NCI-H146 treated with DMSO at 0.1 percent for 48 hours (cell line): ENCODE measurements around the gene BCKDHA.
A peak's percentile ranks its signal among the peaks of the same experiment; 100 is the strongest.

ENCODE experiments used
- DNase-seq: peaks from one replicate; lab custom pipeline; 2025; ENCODE audit not compliant: unreplicated experiment; lab: John Stamatoyannopoulos, UW

The BCKDHA gene

GRCh38 chr19:41397086-41398049 lies at the start of gene BCKDHA, which contains the start of gene EXOSC5:
Gene BCKDHA, plus strand, starts transcription at chr19:41397818. Its CDS starts 10 bp downstream, at chr19:41397828.
Gene EXOSC5, minus strand, starts transcription at chr19:41397359. Its CDS starts 31 bp downstream, at chr19:41397328.
- peak; percentile 100 for DNase-seq

- no peak for DNase-seq
Observed at GRCh38 chr19:41350735-41351338, 46.8 kb upstream of the BCKDHA start.

GRCh38 chr19:41351339-41352245 lies 46.0 kb upstream of the BCKDHA start:
- no peak for DNase-seq

DNA sequence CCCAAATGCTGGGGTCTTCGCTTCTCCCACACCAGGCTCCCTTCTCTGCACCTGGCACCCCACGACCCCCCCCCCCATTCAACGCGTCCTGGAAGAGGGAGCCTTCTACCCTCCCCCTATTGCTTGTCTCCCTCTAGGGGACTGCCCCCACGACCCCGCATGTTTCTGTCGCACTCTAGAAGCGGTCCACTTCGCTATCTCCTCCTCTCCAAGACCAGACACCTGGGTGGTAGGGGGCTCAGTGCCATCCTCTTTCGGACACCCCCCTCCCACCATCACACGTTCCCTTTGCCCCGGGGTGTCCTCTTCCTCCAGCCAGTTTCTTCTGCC lies 45.4 kb upstream of the BCKDHA start:
- no peak for DNase-seq

- peak; percentile 41 for DNase-seq
Observed at GRCh38 chr19:41352609-41353465, 44.8 kb upstream of the BCKDHA start.

DNA sequence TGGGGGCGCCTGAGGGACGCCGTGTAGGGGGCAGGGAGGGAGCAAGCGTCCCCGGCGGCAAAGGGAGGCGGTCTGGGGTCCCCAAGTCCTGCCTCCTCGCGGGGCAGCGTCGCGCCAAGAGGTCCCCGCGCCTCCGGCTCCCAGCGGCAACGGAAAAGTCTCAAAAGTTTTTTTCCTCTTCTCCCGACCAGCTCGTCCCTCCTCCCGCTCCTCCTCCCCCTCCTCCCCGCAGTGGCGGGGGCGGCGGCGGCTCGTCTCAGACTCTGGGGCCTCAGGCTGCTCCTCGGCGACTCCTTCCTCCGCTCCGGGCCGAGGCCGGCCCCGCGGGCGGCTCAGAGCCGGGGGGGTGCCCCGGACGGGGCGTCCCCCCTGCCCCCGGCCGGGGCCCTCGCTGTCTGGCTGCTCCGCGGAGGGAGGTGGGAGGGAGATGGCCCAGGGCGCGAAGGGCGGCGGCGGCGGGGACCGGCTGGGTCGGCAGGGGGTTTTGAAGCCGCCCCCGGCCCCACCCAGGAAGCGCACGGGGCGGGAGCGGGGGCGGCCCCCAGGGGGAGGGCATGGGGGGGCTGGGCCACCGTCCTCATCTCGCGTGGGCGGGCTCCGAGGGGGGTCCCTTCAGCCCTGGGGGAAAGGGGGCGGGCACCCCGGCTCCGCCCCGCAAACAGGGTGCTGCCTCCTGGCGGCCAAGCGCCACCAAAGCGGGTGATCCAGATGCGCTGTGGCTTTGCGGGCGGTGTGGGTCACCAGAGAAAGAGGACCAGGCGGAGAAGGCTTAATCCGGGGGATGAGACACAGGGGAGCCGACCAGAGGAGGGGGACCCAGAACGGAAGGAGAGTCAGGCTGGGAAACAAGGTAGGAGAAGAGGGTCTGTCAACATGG lies 43.9 kb upstream of the BCKDHA start, which contains the start of gene TGFB1:
Gene TGFB1 (minus strand): TSS at position 457 of the 877 bp plus-strand sequence. CDS start 878 bp downstream, outside the sequence.
- no peak for DNase-seq

DNA sequence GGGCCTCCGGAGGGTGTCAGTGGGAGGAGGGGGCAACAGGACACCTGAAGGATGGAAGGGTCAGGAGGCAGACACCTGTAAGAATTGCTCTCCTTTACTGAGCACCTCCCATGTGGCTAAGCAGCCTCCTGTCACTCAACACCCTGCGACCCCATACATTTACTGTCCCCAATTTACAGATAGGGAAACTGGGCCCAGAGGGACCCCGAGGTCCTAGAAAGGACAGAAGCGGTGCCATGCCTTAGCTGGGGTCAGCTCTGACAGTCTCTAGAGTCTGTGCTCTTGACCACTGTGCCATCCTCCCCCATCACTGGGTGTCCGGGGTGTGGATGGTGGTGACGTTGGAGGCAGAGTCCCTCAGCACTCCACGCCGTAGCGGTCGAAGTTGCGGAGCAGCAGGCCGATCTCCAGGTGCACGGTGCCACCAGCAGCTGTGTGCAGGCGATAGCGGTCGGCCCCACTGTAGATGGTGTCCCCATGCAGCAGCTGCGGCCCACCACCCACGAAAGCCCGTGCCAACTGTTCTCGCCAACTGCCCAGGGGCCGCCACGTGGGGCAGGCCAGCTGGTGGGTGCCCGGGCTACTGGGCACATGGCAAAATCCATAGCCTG lies 43.2 kb upstream of the BCKDHA start:
- no peak for DNase-seq

DNA sequence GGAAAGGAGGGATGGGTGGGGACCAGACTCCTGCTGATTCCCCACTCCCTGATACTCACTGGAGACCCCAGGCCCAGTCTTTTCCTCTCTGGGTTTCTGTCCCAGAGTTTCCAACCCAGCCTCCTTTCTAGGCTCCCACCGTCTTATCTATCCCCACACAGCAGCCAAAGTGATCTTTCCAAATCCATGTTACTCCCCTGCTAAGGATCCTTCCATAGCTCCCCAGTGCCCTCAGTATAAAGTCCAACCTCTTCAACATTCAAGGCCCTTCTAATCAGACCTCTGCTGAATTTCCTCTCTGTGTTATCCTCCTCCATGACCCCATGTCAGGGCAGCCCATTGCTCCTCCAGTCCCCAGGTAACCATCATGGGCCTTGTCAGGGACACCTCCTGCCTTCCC lies 42.6 kb upstream of the BCKDHA start:
- no peak for DNase-seq

- no peak for DNase-seq
Observed at GRCh38 chr19:41355802-41356201, 41.8 kb upstream of the BCKDHA start.

GRCh38 chr19:41356984-41357739 lies 40.5 kb upstream of the BCKDHA start:
- DNase-seq: no peak

DNA sequence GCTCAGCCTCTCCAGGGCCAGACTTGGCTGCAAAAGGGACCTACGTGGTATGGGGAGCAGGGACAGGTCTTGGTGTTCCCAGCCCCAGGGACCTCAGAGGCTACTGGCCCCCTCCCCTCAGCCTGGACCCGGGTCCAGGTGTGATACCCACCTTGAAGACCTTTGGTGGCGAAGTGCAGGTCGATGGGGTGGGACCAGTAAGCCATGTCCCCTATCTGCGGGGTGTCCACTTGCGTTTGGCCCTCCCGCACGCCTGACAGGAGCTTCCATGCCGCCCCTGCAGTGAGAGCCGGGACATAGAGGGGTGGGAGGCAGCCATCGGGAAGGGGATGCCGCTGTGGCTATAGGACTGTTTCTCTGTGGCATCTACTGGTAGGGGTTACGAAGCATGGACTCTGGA lies 39.9 kb upstream of the BCKDHA start:
- no peak for DNase-seq

DNA sequence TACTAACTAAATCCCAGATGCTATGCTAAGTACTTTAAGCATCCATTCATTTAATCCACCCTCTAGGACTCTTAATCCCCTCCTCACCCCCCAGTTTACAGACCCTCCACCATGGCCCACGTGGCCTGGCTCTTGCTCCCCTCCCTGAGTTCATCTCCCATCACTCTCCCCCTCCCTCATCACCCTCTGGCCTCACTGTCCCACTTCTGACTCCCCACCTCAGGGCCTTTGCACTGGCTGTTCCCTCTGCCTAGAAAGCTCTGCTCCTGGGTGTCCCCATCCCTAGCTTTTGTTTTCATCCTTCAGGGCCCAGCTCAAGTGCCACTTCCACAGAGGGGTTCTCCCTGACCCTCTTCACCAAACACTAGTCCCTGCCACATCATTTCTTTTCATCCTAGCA lies 37.9 kb upstream of the BCKDHA start:
- no peak for DNase-seq

GRCh38 chr19:41362143-41362847 lies 35.3 kb upstream of the BCKDHA start:
- DNase-seq: no peak

DNA sequence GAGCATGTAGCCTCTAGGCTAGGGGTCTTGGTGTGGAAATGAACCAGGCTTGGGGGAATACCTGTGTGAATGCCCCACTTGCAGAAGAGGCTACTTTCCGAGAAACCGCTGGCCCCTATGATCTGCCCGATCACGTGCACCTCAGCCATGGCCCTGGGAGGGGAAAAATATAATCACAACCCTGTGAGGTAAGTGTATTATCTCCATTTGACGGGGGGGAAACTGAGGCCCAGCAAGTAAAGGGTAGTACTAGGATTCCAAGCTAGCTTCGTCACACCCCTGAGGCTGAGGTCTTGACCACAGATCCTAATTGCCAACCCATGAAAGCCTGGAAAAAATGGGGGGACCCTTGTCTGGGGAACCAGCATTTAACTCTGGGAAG lies 34.3 kb upstream of the BCKDHA start:
- DNase-seq: no peak

GRCh38 chr19:41363753-41364523 lies 33.7 kb upstream of the BCKDHA start, which contains the start of gene B9D2:
Gene B9D2, minus strand, starts transcription at chr19:41364149. Its CDS starts 630 bp downstream, at chr19:41363519.
- peak; percentile 98 for DNase-seq

GRCh38 chr19:41364524-41365391 lies 32.9 kb upstream of the BCKDHA start:
- DNase-seq: no peak
